Liver (tissue), 9 donors: Measurements from ENCODE around the gene ERBB4. TPM values are rescaled to one million over a fixed set of nuclear protein-coding genes. Genes with fewer than 3 reads are reported as not detected.

Experiments
- DNase-seq: peaks from one replicate; pipeline ENCODE4 v3.0.0-alpha.2; 2017; ENCODE audit warnings: low spot score
- H3K27ac ChIP-seq, 2 donors: one replicate each; pipeline ENCODE4 v1.7.0; 2013; ENCODE audit warnings: inconsistent platforms in 2 of 2, low read length in 2 of 2, control low read depth in 1 of 2, low read depth in 1 of 2, mild to moderate bottlenecking in 1 of 2
- H3K27me3 ChIP-seq, 4 donors: one replicate each; pipeline versions ENCODE4 v1.6.1 to v1.7.0; 2013; ENCODE audit warnings: low read length in 3 of 4, inconsistent platforms in 1 of 4, mild to moderate bottlenecking in 1 of 4, moderate library complexity in 1 of 4; ENCODE audit not compliant: control insufficient read depth in 4 of 4, insufficient read depth in 4 of 4
- H3K36me3 ChIP-seq, 4 donors: one replicate each; pipeline versions ENCODE4 v1.6.1 to v1.7.0; 2013; ENCODE audit warnings: low read length in 3 of 4, mild to moderate bottlenecking in 3 of 4, low read depth in 1 of 4, moderate library complexity in 1 of 4; ENCODE audit not compliant: control insufficient read depth in 4 of 4, insufficient read depth in 3 of 4
- H3K4me1 ChIP-seq, 4 donors: one replicate each; pipeline versions ENCODE4 v1.6.1 to v1.7.0; 2013; ENCODE audit warnings: low read length in 3 of 4, mild to moderate bottlenecking in 3 of 4, moderate library complexity in 1 of 4; ENCODE audit not compliant: control insufficient read depth in 4 of 4, insufficient read depth in 4 of 4
- H3K4me3 ChIP-seq, 3 donors: one replicate each; pipeline versions ENCODE4 v1.6.1 to v1.7.0; 2013; ENCODE audit warnings: low read length in 3 of 3, control low read depth in 1 of 3, low read depth in 1 of 3, mild to moderate bottlenecking in 1 of 3
- H3K9ac ChIP-seq, 2 donors: one replicate each; pipeline ENCODE4 v1.7.0; 2013; ENCODE audit warnings: low read length in 2 of 2, mild to moderate bottlenecking in 2 of 2, moderate library complexity in 2 of 2, control low read depth in 1 of 2, low read depth in 1 of 2
- H3K9me3 ChIP-seq, 4 donors: one replicate each; pipeline versions ENCODE4 v1.6.1 to v1.7.0; 2013; ENCODE audit warnings: low read length in 3 of 4; ENCODE audit not compliant: control insufficient read depth in 4 of 4
- EGR1 ChIP-seq, 2 donors: IDR thresholded peaks; 2 replicates each; pipeline ENCODE4 v1.6.1; 2016 to 2018; ENCODE audit warnings: antibody characterized with exemption in 2 of 2, low read depth in 2 of 2
- FOXA1 ChIP-seq: IDR thresholded peaks from 2 replicates; pipeline ENCODE4 v1.6.1; 2016; ENCODE audit warnings: antibody characterized with exemption
- FOXA2 ChIP-seq: IDR thresholded peaks from 2 replicates; pipeline ENCODE4 v1.6.1; 2016; ENCODE audit warnings: antibody characterized with exemption
- GABPA ChIP-seq, 2 donors: IDR thresholded peaks in 1 of 2; conservative IDR thresholded peaks in 1 of 2; 2 replicates each; pipeline ENCODE4 v1.6.1; 2016; ENCODE audit warnings: antibody characterized with exemption in 2 of 2, mild to moderate bottlenecking in 1 of 2, moderate library complexity in 1 of 2
- HNF4G ChIP-seq: IDR thresholded peaks from 2 replicates; pipeline ENCODE4 v1.6.1; 2016; ENCODE audit warnings: antibody characterized with exemption
- JUND ChIP-seq, 2 donors: IDR thresholded peaks; 2 replicates each; pipeline ENCODE4 v1.6.1; 2016; ENCODE audit warnings: antibody characterized with exemption in 2 of 2
- NR2F2 ChIP-seq: IDR thresholded peaks from 2 replicates; pipeline ENCODE4 v1.6.1; 2016; ENCODE audit warnings: antibody characterized with exemption
- RXRA ChIP-seq, 2 donors: IDR thresholded peaks; 2 replicates each; pipeline ENCODE4 v1.6.1; 2017 to 2018; ENCODE audit warnings: antibody characterized with exemption in 2 of 2, mild to moderate bottlenecking in 1 of 2
- SP1 ChIP-seq: IDR thresholded peaks from 2 replicates; pipeline ENCODE4 v1.6.1; 2018; ENCODE audit warnings: antibody characterized with exemption, mild to moderate bottlenecking
- TAF1 ChIP-seq: conservative IDR thresholded peaks from 2 replicates; pipeline ENCODE4 v1.6.1; 2016; ENCODE audit warnings: antibody characterized with exemption, mild to moderate bottlenecking
- YY1 ChIP-seq: IDR thresholded peaks from 2 replicates; pipeline ENCODE4 v1.6.1; 2016; ENCODE audit warnings: antibody characterized with exemption, mild to moderate bottlenecking
- WGBS: extraction: QIAGEN DNeasy Blood & Tissue Kit; methylation state at CpG from one replicate; pipeline ENCODE4 v1.1.7; 2013; 5-methylcytosine and 5-hydroxymethylcytosine counted together
- polyA plus RNA-seq, 2 donors: library from polyadenylated mRNA; stranded (reverse) in 1 of 2; unstranded in 1 of 2; fragments of 200-250 nt in 1 of 2; fragments of >200 nt in 1 of 2; fragmentation: Nextera tagmentation in 1 of 2; extraction: Ambion mirVana in 1 of 2; gene quantifications; one replicate each; pipeline versions ENCODE4 v1.2.1 to v1.2.3, GENCODE V29; 2013 to 2015
- total RNA-seq, 2 donors: library from RNA; depleted of rRNA; stranded (reverse); fragments of >200 nt; gene quantifications; one replicate each; pipeline ENCODE4 v1.2.3, GENCODE V29; 2014
- TF ChIP-seq, protein P1 (sequence below): IDR thresholded peaks from 2 replicates; pipeline ENCODE4 v1.6.1; 2016; ENCODE audit warnings: antibody characterized with exemption, mild to moderate bottlenecking
- TF ChIP-seq, protein P2 (sequence below): fragments of 150-350 bp; IDR thresholded peaks from 2 replicates; pipeline ENCODE4 v1.5.1; 2017; ENCODE audit warnings: improper control_type of control experiment, low read depth, low read length; ENCODE audit not compliant: missing input control
- TF ChIP-seq, protein P3 (sequence below): IDR thresholded peaks from 2 replicates; pipeline ENCODE4 v1.6.1; 2016; ENCODE audit warnings: antibody characterized with exemption
- TF ChIP-seq, protein P4 (sequence below): IDR thresholded peaks from 2 replicates; pipeline ENCODE4 v1.6.1; 2016; ENCODE audit warnings: antibody characterized with exemption
- donor health status: healthy.
- donor health status: healthy.
- donor health status: healthy.
- donor health status: healthy.
- donor health status: healthy.

Gene ERBB4
- total and polyA plus RNA-seq, 4 donors, result 0.03 to 0.42 TPM; not detected in 2

DNA sequence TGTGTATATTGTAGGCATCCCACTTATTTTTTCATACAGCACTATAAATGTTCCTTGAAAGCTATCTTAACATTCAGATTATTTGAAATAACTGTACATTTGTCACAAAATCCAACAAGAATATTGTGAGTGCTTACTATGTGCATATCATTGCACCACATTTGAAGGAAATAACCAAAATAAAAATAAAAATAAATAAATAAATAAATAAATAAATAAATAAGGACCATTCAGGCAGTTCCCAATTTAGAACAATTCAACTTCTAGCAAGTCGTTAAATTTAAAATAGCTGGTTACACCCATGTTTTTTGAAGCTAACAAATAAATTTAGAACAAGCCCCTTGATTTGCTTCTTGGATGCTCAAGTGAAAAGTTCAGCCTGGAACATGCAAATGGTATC lies 548.3 kb downstream of the ERBB4 start:
- H3K36me3 ChIP-seq, result no peaks in the 10 kb centered on the region
- H3K27ac ChIP-seq, result no peak overlapping the region
- DNase-seq, result no peak
- H3K9ac ChIP-seq, result no peak overlapping the region
- H3K4me1 ChIP-seq, result no peaks in the 10 kb centered on the region
- 79% methylated on average over 1 of the region's 1 CpG for WGBS
- no peaks in the 10 kb centered on the region for H3K9me3 ChIP-seq
- H3K27me3 ChIP-seq, result no peaks in the 10 kb centered on the region
- TF ChIP-seq HNF4G (no peak), RXRA (IDR thresholded peaks at IDR 0.05) (no peak), JUND (IDR thresholded peaks at IDR 0.05) (no peak), FOXA1 (no peak), TAF1 (no peak), NR2F2 (no peak), SP1 (no peak)
- TF ChIP-seq, protein P1, sequence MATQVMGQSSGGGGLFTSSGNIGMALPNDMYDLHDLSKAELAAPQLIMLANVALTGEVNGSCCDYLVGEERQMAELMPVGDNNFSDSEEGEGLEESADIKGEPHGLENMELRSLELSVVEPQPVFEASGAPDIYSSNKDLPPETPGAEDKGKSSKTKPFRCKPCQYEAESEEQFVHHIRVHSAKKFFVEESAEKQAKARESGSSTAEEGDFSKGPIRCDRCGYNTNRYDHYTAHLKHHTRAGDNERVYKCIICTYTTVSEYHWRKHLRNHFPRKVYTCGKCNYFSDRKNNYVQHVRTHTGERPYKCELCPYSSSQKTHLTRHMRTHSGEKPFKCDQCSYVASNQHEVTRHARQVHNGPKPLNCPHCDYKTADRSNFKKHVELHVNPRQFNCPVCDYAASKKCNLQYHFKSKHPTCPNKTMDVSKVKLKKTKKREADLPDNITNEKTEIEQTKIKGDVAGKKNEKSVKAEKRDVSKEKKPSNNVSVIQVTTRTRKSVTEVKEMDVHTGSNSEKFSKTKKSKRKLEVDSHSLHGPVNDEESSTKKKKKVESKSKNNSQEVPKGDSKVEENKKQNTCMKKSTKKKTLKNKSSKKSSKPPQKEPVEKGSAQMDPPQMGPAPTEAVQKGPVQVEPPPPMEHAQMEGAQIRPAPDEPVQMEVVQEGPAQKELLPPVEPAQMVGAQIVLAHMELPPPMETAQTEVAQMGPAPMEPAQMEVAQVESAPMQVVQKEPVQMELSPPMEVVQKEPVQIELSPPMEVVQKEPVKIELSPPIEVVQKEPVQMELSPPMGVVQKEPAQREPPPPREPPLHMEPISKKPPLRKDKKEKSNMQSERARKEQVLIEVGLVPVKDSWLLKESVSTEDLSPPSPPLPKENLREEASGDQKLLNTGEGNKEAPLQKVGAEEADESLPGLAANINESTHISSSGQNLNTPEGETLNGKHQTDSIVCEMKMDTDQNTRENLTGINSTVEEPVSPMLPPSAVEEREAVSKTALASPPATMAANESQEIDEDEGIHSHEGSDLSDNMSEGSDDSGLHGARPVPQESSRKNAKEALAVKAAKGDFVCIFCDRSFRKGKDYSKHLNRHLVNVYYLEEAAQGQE, result no peak
- TF ChIP-seq, protein P2, sequence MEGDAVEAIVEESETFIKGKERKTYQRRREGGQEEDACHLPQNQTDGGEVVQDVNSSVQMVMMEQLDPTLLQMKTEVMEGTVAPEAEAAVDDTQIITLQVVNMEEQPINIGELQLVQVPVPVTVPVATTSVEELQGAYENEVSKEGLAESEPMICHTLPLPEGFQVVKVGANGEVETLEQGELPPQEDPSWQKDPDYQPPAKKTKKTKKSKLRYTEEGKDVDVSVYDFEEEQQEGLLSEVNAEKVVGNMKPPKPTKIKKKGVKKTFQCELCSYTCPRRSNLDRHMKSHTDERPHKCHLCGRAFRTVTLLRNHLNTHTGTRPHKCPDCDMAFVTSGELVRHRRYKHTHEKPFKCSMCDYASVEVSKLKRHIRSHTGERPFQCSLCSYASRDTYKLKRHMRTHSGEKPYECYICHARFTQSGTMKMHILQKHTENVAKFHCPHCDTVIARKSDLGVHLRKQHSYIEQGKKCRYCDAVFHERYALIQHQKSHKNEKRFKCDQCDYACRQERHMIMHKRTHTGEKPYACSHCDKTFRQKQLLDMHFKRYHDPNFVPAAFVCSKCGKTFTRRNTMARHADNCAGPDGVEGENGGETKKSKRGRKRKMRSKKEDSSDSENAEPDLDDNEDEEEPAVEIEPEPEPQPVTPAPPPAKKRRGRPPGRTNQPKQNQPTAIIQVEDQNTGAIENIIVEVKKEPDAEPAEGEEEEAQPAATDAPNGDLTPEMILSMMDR, result no peak
- TF ChIP-seq, protein P3, sequence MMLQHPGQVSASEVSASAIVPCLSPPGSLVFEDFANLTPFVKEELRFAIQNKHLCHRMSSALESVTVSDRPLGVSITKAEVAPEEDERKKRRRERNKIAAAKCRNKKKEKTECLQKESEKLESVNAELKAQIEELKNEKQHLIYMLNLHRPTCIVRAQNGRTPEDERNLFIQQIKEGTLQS, result no peak
- TF ChIP-seq, protein P4, sequence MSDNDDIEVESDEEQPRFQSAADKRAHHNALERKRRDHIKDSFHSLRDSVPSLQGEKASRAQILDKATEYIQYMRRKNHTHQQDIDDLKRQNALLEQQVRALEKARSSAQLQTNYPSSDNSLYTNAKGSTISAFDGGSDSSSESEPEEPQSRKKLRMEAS, result no peak
- no peak overlapping the region for H3K4me3 ChIP-seq

DNA sequence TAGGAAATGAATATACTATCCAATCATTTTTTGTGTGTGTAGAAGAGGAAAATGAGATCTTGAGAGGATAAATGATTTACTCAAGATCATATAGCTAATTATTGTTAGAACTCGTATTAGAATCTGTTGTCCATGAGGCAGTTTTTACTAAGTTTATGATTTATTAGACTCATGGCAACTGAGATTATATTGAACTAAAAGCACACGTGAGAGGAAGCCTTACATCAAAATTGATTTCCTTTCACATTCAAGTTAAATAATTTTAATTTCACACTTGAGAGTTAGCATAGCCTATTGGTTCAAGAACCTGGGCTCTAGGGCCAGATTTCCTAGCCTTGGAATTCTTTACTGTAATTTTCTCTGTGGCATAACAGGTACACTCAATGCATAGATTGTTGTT lies 552.3 kb downstream of the ERBB4 start:
- 47% methylated on average over 2 of the region's 2 CpGs for WGBS
- no peak for DNase-seq
- H3K4me1 ChIP-seq, result no peaks in the 10 kb centered on the region
- no peaks in the 10 kb centered on the region for H3K27me3 ChIP-seq
- no peak overlapping the region for H3K27ac ChIP-seq
- H3K9me3 ChIP-seq, result no peaks in the 10 kb centered on the region
- H3K4me3 ChIP-seq, result no peak overlapping the region
- TF ChIP-seq YY1 (no peak), JUND (IDR thresholded peaks at IDR 0.05) (no peak), TAF1 (no peak), RXRA (IDR thresholded peaks at IDR 0.05) (no peak)
- no peak overlapping the region for H3K9ac ChIP-seq
- H3K36me3 ChIP-seq, result no peaks in the 10 kb centered on the region

DNA sequence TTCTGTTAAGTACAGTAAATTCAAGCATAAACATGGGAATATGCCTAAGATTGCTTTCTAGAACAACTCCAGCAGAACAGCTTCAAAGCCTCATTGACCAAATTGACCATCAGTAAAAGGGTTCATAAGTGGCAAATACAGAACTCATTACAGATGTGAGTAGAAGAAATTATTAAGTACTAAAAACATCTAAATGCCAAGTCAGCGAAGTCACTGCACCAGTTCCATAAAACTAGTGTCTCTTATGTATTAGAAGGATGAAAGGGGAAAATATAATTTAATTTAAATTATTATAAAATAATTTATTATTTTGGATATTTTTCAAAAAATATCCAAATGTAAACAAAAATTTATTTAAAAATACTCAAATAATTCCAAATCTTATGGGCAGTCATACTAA lies 553.2 kb downstream of the ERBB4 start:
- 74% methylated on average over 1 of the region's 1 CpG for WGBS
- TF ChIP-seq, protein P1, result no peak
- TF ChIP-seq GABPA (IDR thresholded peaks at IDR 0.05 in 1 of 2, conservative IDR thresholded peaks at IDR 0.05 in 1 of 2), result no peak
- TF ChIP-seq, protein P2, result no peak
- no peak for TF ChIP-seq FOXA2
- no peak for TF ChIP-seq HNF4G
- TF ChIP-seq NR2F2, result no peak
- TF ChIP-seq YY1, result no peak
- TF ChIP-seq, protein P3, result no peak
- no peak for TF ChIP-seq SP1
- no peak for TF ChIP-seq EGR1 (IDR thresholded peaks at IDR 0.05; ENCODE audit: low read depth in 2 of 2)
- no peak for TF ChIP-seq TAF1

More for the DNA sequence above, 553.2 kb downstream of the ERBB4 start:
- no peaks in the 10 kb centered on the region for H3K36me3 ChIP-seq
- no peaks in the 10 kb centered on the region for H3K4me1 ChIP-seq
- no peaks in the 10 kb centered on the region for H3K27me3 ChIP-seq
- no peak overlapping the region for H3K9ac ChIP-seq
- no peak overlapping the region for H3K27ac ChIP-seq
- H3K9me3 ChIP-seq, result no peaks in the 10 kb centered on the region
- no peak overlapping the region for H3K4me3 ChIP-seq
- DNase-seq, result no peak
